Measurements from ENCODE around the gene ARMC5. TPM values are rescaled to one million over a fixed set of nuclear protein-coding genes. Genes with fewer than 3 reads are reported as not detected.

The ARMC5 gene
- total RNA-seq, 4 donors from 2014 or later = 13.9 to 24.3 (median 19.4) TPM

DNA sequence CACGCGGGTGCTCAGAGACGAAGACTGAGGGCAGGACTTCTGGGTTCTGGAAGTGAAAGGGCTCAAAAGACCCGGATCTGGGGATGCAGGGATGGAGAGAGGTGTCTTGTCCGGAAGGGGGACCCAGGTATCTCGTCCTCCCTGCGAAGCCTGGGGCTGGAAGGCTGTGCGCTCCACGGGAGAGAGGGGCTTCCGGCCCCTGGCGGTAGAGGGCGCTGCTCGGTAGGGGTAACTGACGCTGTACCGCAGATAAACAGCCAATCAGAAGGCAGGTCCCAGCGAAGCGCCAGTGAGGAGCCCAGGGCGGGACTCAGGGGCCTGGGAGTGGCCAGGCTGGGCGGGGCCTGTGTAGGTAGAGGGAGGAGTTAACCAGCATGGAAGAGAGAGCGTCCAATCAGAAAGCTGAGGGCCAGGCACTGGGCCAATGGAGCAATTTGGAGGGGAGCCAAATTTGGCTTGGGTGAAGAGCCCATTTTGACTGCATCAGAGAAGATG lies 13.5 kb downstream of the ARMC5 start:
- DNase-seq (peak; percentile 60 to 81), ATAC-seq (peak; percentile 79 to 82)
- in situ Hi-C loops (cut with MboI; ENCODE audit: low sequenced_read_pairs in 4 of 4) = no loop called here
- Histone ChIP-seq H3K4me3 (peak overlapping the region; percentile 63 to 76 (median 67)), H3K4me1 (peaks cover 0 to 11% of the 10 kb centered on the region in 2 donors), H3K27me3 (peaks cover 4 to 21% (median 5%) of the 10 kb centered on the region in 3 donors), H3K36me3 (no peaks in the 10 kb centered on the region), H3K27ac (peak overlapping the region; percentile 83 to 89 (median 87)), H3K9me3 (no peaks in the 10 kb centered on the region)
- intact Hi-C loops (cut with DNase I; ENCODE audit: low total_unique reads) = loop anchor here (2.0 to 5.0 kb wide), 3 partner anchors 36 to 400 kb away; partner anchors contain the start of genes RUSF1 and ZNF267
- TF ChIP-seq CTCF (IDR thresholded peaks at IDR 0.05 in 4 of 5, conservative IDR thresholded peaks at IDR 0.05 in 1 of 5) (peak; percentile 65 to 80 (median 68)), POLR2A (IDR thresholded peaks at IDR 0.05) (no peak)

DNA sequence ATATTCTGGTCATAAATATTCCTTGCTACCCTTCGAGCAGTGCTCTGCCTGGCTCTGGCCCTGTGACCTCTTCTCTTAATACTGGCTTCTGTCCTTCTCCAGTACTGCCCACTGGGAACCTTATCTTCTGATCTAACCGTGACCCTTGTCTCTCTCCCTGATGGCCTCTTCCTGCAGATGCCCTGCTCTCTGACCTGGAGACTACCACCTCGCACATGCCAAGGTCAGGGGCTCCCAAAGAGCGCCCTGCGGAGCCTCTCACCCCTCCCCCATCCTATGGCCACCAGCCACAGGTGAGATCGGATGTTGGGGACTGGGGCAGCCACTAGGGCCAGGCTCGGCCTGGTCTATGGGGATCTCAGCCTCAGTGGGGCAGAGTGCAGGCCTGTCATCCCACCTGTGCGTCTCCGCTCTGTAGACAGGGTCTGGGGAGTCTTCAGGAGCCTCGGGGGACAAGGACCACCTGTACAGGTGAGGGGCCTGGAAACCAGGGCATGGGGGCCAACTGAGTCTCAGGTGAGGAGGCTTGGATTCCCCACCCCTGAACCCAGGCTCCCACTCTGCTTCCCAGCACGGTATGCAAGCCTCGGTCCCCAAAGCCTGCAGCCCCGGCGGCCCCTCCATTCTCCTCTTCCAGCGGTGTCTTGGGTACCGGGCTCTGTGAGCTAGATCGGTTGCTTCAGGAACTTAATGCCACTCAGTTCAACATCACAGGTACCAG lies 14.1 kb downstream of the ARMC5 start:
- Histone ChIP-seq H3K27ac (peak overlapping the region in 2 of 4 donors; percentile 83 to 88), H3K4me3 (no peak overlapping the region), H3K4me1 (peaks cover 0 to 11% of the 10 kb centered on the region in 2 donors), H3K9me3 (no peaks in the 10 kb centered on the region), H3K36me3 (no peaks in the 10 kb centered on the region), H3K27me3 (peaks cover 4 to 21% (median 7%) of the 10 kb centered on the region in 3 donors)
- DNase-seq = no peak
- intact Hi-C loops (cut with DNase I; ENCODE audit: low total_unique reads) = loop anchor here (2.0 to 5.0 kb wide), 3 partner anchors 35 to 399 kb away; partner anchors contain the start of genes RUSF1 and ZNF267
- in situ Hi-C loops (cut with MboI; ENCODE audit: low sequenced_read_pairs in 4 of 4) = no loop called here
- peak in 1 of 2 donors; percentile 24 for ATAC-seq
- TF ChIP-seq CTCF (IDR thresholded peaks at IDR 0.05 in 4 of 5, conservative IDR thresholded peaks at IDR 0.05 in 1 of 5) (no peak), POLR2A (IDR thresholded peaks at IDR 0.05) (no peak)

DNA sequence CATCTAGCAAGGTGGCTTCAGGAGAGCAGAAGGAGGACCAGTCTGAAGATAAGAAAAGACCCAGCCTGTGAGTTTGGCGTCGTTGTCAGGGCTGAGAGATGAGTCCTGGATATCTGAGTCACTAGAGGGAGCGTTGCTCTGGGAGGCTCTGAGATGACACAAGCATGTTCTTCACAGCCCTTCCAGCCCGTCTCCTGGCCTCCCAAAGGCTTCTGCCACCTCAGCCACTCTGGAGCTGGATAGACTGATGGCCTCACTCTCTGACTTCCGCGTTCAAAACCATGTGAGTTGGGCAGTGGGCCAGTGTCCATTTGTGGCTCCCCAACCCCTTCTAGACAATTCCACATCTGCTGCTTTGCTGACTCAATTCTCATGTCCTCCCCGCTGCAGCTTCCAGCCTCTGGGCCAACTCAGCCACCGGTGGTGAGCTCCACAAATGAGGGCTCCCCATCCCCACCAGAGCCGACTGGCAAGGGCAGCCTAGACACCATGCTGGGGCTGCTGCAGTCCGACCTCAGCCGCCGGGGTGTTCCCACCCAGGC lies 14.9 kb downstream of the ARMC5 start:
- Histone ChIP-seq H3K4me3 (no peak overlapping the region), H3K27ac (no peak overlapping the region), H3K4me1 (peaks cover 0 to 11% of the 10 kb centered on the region in 2 donors), H3K9me3 (no peaks in the 10 kb centered on the region), H3K27me3 (peaks cover 4 to 21% (median 7%) of the 10 kb centered on the region in 3 donors), H3K36me3 (no peaks in the 10 kb centered on the region)
- intact Hi-C loops (cut with DNase I; ENCODE audit: low total_unique reads) = loop anchor here (5.0 kb wide), 2 partner anchors 238 to 398 kb away; partner anchors contain the start of gene ZNF267
- no peak for ATAC-seq
- no peak for DNase-seq
- TF ChIP-seq CTCF (IDR thresholded peaks at IDR 0.05 in 4 of 5, conservative IDR thresholded peaks at IDR 0.05 in 1 of 5) = no peak
- TF ChIP-seq POLR2A (IDR thresholded peaks at IDR 0.05) = no peak
- in situ Hi-C loops (cut with MboI; ENCODE audit: low sequenced_read_pairs in 4 of 4) = no loop called here

- H3K27me3 ChIP-seq = peaks cover 4 to 21% (median 7%) of the 10 kb centered on the region in 3 donors
- H3K36me3 ChIP-seq = no peaks in the 10 kb centered on the region
- TF ChIP-seq CTCF (IDR thresholded peaks at IDR 0.05 in 4 of 5, conservative IDR thresholded peaks at IDR 0.05 in 1 of 5) (no peak), POLR2A (IDR thresholded peaks at IDR 0.05) (no peak)
- in situ Hi-C loops (cut with MboI; ENCODE audit: low sequenced_read_pairs in 4 of 4) = no loop called here
- no peaks in the 10 kb centered on the region for H3K9me3 ChIP-seq
- intact Hi-C loops (cut with DNase I; ENCODE audit: low total_unique reads) = loop anchor here (5.0 kb wide), 2 partner anchors 237 to 397 kb away; partner anchors contain the start of gene ZNF267
- H3K4me3 ChIP-seq = no peak overlapping the region
- peaks cover 0 to 11% of the 10 kb centered on the region in 2 donors for H3K4me1 ChIP-seq
- ATAC-seq = no peak
- no peak for DNase-seq
- no peak overlapping the region for H3K27ac ChIP-seq
Measured at GRCh38 chr16:31474773-31475738, 15.8 kb downstream of the ARMC5 start.

All from gastrocnemius medialis (tissue), 4 donors.